ENCODE measurements around the gene URGCP.

DNA sequence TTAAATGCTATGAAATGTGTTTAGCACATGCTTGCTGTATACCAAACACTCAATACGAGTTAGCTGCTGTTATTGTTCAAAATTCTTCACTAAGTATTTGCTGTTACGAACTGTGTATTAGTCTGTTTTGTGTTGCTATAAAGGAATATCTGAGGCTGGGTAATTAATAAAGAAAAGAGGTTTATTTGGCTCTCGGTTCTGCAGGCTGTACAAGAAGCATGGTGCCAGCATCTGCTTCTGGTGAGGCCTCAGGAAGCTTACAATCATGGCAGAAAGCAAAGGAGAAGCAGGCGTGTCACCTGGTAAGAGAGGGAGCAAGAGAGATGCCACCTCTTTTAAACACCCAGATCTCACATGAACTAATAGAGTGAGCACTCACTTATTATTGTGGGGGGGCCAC is 21.4 kb upstream of the URGCP start:
- TF ChIP-seq, protein P1, sequence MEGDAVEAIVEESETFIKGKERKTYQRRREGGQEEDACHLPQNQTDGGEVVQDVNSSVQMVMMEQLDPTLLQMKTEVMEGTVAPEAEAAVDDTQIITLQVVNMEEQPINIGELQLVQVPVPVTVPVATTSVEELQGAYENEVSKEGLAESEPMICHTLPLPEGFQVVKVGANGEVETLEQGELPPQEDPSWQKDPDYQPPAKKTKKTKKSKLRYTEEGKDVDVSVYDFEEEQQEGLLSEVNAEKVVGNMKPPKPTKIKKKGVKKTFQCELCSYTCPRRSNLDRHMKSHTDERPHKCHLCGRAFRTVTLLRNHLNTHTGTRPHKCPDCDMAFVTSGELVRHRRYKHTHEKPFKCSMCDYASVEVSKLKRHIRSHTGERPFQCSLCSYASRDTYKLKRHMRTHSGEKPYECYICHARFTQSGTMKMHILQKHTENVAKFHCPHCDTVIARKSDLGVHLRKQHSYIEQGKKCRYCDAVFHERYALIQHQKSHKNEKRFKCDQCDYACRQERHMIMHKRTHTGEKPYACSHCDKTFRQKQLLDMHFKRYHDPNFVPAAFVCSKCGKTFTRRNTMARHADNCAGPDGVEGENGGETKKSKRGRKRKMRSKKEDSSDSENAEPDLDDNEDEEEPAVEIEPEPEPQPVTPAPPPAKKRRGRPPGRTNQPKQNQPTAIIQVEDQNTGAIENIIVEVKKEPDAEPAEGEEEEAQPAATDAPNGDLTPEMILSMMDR (IDR thresholded peaks at IDR 0.05) = no peak
- TF ChIP-seq POLR2A (IDR thresholded peaks at IDR 0.05) = no peak

Measured in lower leg skin (tissue), 3 donors.